Measurements from ENCODE around the gene WDPCP.

- no peak for TF ChIP-seq CTCF (IDR thresholded peaks at IDR 0.05; ENCODE audit: low read depth, low read length, missing input control)
- TF ChIP-seq TAF1 (conservative IDR thresholded peaks at IDR 0.05), result no peak
- TF ChIP-seq NR2F2 (IDR thresholded peaks at IDR 0.05), result no peak
- no peak for TF ChIP-seq EGR1 (IDR thresholded peaks at IDR 0.05; ENCODE audit: low read depth in 2 of 2)
- TF ChIP-seq RAD21 (IDR thresholded peaks at IDR 0.05), result peak; percentile 41 to 56
- no peak for TF ChIP-seq MAX (IDR thresholded peaks at IDR 0.05)
- TF ChIP-seq REST (IDR thresholded peaks at IDR 0.05), result no peak
- no peak for TF ChIP-seq ATF3 (IDR thresholded peaks at IDR 0.05)
Measured at GRCh38 chr2:63544017-63544627, 44.2 kb downstream of the WDPCP start.
